ENCODE measurements around the gene GBX2. TPM values are rescaled to one million over a fixed set of nuclear protein-coding genes. Genes with fewer than 3 reads are reported as not detected.

The GBX2 gene
- total RNA-seq, 2 experiments from 2014 or later: not detected

DNA sequence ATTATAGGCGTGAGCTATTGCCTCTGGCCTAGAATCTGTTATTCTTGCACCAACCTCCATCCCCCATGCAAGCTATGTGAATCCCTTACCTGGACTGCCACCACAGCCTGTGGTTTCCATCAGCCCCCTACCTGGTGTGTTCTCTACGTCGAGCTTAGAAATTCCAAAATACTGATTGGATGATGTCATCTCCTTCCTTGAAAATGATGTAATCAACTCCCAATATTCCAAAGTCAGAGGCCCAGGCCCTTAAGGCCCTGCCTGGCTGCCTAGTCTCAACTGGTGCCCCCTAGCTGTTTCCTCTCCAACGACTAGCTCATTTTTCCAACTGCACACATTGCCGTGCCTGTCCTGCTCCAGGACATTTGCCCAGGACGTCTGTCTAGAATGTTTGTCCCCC is 41.3 kb upstream of the GBX2 start:
- H3K4me1 Mint-ChIP-seq (ENCODE audit: low read depth): no peaks in the 10 kb centered on the region
- ATAC-seq (ENCODE audit: poor library complexity) (no peak), DNase-seq (no peak)
- peaks cover 5% of the 10 kb centered on the region for H3K9me3 Mint-ChIP-seq
- Histone ChIP-seq H3K9me3 (ENCODE audit: control insufficient read depth in 1 of 2, insufficient read depth in 1 of 2, low read length in 2 of 2) (peaks cover 9 to 19% of the 10 kb centered on the region in 2 experiments), H3K36me3 (ENCODE audit: insufficient read depth, low read length) (no peaks in the 10 kb centered on the region), H3K4me1 (ENCODE audit: insufficient read depth, low read length) (no peaks in the 10 kb centered on the region), H3K27ac (ENCODE audit: low read depth in 1 of 2, low read length in 2 of 2) (no peak overlapping the region), H3K27me3 (ENCODE audit: control insufficient read depth in 1 of 2, insufficient read depth in 2 of 2, low read length in 2 of 2) (peaks cover 4 to 11% of the 10 kb centered on the region in 2 experiments), H3K4me3 (ENCODE audit: low read length) (no peak overlapping the region)
- no peak overlapping the region for H3K27ac Mint-ChIP-seq
- no peaks in the 10 kb centered on the region for H3K36me3 Mint-ChIP-seq (ENCODE audit: low read depth)
- peaks cover 23% of the 10 kb centered on the region for H3K27me3 Mint-ChIP-seq
- no peak overlapping the region for H3K4me3 Mint-ChIP-seq
- intact Hi-C loops (cut with DNase I, micrococcal nuclease): no loop called here
- ChIA-PET CTCF (no interaction called here), POLR2A (no interaction called here)
- TF ChIP-seq, protein P1, sequence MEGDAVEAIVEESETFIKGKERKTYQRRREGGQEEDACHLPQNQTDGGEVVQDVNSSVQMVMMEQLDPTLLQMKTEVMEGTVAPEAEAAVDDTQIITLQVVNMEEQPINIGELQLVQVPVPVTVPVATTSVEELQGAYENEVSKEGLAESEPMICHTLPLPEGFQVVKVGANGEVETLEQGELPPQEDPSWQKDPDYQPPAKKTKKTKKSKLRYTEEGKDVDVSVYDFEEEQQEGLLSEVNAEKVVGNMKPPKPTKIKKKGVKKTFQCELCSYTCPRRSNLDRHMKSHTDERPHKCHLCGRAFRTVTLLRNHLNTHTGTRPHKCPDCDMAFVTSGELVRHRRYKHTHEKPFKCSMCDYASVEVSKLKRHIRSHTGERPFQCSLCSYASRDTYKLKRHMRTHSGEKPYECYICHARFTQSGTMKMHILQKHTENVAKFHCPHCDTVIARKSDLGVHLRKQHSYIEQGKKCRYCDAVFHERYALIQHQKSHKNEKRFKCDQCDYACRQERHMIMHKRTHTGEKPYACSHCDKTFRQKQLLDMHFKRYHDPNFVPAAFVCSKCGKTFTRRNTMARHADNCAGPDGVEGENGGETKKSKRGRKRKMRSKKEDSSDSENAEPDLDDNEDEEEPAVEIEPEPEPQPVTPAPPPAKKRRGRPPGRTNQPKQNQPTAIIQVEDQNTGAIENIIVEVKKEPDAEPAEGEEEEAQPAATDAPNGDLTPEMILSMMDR (IDR thresholded peaks at IDR 0.05): no peak

DNA sequence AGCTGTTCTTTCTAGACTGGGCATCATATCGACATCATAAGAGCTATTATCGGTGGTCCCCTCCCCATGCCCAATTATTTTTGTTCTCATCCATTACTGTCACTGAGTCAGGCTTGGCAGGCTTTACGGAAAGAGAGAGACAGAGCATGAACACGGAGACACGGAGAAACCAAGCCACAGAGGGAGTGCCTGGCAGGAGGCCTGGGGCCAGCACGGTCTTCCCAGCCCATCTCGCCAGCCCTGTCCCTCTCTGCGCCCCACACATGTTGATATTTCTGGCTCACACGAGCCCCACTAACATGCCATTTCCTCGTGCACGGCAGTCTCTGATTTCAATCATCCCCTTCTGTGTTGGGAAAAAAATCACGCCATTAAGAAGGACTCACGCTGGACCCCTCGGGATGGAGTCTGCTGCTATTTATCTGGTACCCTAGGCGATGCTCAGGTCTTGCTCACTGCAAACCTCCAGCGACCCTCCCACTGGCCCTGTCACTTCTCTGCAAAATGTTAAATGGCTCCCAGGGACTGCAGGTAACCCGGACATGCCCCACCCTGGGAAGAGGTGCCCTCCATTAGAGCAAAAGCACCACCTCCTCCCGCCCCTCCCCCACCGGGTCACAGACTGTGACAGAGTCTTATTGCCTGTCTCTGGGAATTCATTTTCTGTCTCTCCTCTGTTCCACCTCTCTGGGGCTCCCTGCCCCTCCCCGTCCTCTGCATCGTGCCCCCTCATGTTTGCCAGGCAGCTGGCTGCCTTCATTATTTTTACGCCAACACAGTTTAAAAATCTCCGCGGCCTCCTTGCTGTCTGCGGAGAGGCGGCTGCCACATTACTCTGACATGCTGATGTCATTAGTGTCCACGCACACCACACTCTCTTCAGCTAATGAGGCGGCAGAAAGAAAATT is 40.1 kb upstream of the GBX2 start:
- DNase-seq: no peak
- peaks cover 0 to 11% of the 10 kb centered on the region in 2 experiments for H3K27me3 ChIP-seq (ENCODE audit: control insufficient read depth in 1 of 2, insufficient read depth in 2 of 2, low read length in 2 of 2)
- no peak for ATAC-seq (ENCODE audit: poor library complexity)
- H3K36me3 ChIP-seq (ENCODE audit: insufficient read depth, low read length): no peaks in the 10 kb centered on the region
- no peaks in the 10 kb centered on the region for H3K4me1 ChIP-seq (ENCODE audit: insufficient read depth, low read length)
- ChIA-PET POLR2A (no interaction called here), CTCF (no interaction called here)
- Mint-ChIP-seq H3K27me3 (peaks cover 18% of the 10 kb centered on the region), H3K9me3 (peaks cover 5% of the 10 kb centered on the region), H3K4me1 (ENCODE audit: low read depth) (no peaks in the 10 kb centered on the region), H3K27ac (no peak overlapping the region), H3K4me3 (no peak overlapping the region), H3K36me3 (ENCODE audit: low read depth) (no peaks in the 10 kb centered on the region)
- H3K27ac ChIP-seq (ENCODE audit: low read depth in 1 of 2, low read length in 2 of 2): no peak overlapping the region
- TF ChIP-seq, protein P1 (IDR thresholded peaks at IDR 0.05): no peak
- H3K4me3 ChIP-seq (ENCODE audit: low read length): no peak overlapping the region
- H3K9me3 ChIP-seq (ENCODE audit: control insufficient read depth in 1 of 2, insufficient read depth in 1 of 2, low read length in 2 of 2): peaks cover 9 to 23% of the 10 kb centered on the region in 2 experiments
- intact Hi-C loops (cut with DNase I, micrococcal nuclease): no loop called here

DNA sequence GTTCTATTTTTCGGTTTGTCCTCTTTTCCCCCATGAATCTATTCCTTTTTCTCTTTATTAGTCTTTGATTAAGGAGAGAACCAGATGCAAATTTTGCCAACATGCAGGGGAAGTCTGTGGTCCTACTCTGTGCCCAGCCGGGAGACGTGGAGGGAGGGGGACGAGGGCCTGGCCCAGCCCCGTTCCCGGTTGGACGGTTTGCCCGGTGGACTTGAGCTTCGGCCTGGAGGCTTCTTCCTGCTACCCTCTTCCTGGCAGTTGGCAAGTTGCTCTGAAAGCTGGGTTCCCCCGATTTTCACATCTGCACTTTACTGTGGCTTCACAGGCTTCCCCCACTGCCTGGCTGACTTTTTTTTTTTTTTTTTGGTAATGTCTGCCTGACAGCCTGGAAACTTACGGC is 39.3 kb upstream of the GBX2 start:
- H3K4me3 Mint-ChIP-seq: no peak overlapping the region
- ChIA-PET CTCF (no interaction called here), POLR2A (no interaction called here)
- H3K27me3 Mint-ChIP-seq: peaks cover 15% of the 10 kb centered on the region
- peaks cover 5% of the 10 kb centered on the region for H3K9me3 Mint-ChIP-seq
- Histone ChIP-seq H3K27ac (ENCODE audit: low read depth in 1 of 2, low read length in 2 of 2) (no peak overlapping the region), H3K9me3 (ENCODE audit: control insufficient read depth in 1 of 2, insufficient read depth in 1 of 2, low read length in 2 of 2) (peaks cover 9 to 23% of the 10 kb centered on the region in 2 experiments), H3K4me3 (ENCODE audit: low read length) (no peak overlapping the region), H3K4me1 (ENCODE audit: insufficient read depth, low read length) (no peaks in the 10 kb centered on the region), H3K27me3 (ENCODE audit: control insufficient read depth in 1 of 2, insufficient read depth in 2 of 2, low read length in 2 of 2) (peaks cover 0 to 11% of the 10 kb centered on the region in 2 experiments), H3K36me3 (ENCODE audit: insufficient read depth, low read length) (no peaks in the 10 kb centered on the region)
- no peak for DNase-seq
- no peak for ATAC-seq (ENCODE audit: poor library complexity)
- TF ChIP-seq, protein P1 (IDR thresholded peaks at IDR 0.05): no peak
- no peaks in the 10 kb centered on the region for H3K4me1 Mint-ChIP-seq (ENCODE audit: low read depth)
- no peak overlapping the region for H3K27ac Mint-ChIP-seq
- H3K36me3 Mint-ChIP-seq (ENCODE audit: low read depth): no peaks in the 10 kb centered on the region
- intact Hi-C loops (cut with DNase I, micrococcal nuclease): no loop called here
